Left ventricle myocardium inferior (tissue), 1 donor: ENCODE data around the gene TAF4. TPM values are rescaled to one million over a fixed set of nuclear protein-coding genes. Genes with fewer than 3 reads are reported as not detected.

ENCODE experiments used
- DNase-seq: peaks from one replicate; pipeline ENCODE4 v3.0.0-alpha.2; 2020
- H3K27ac ChIP-seq: fragments of 200-600 bp; replicated peaks from 2 replicates; pipeline ENCODE4 v1.8.0; 2021
- H3K27me3 ChIP-seq: fragments of 200-600 bp; 2 replicates; pipeline ENCODE4 v1.8.0; 2021; ENCODE audit warnings: low read depth
- H3K36me3 ChIP-seq: fragments of 200-600 bp; 2 replicates; pipeline ENCODE4 v1.8.0; 2021
- H3K4me1 ChIP-seq: fragments of 200-600 bp; 2 replicates; pipeline ENCODE4 v1.8.0; 2021
- H3K4me3 ChIP-seq: fragments of 200-600 bp; 2 replicates; pipeline ENCODE4 v1.8.0; 2021; ENCODE audit warnings: mild to moderate bottlenecking, moderate library complexity
- H3K9me3 ChIP-seq: fragments of 200-600 bp; replicated peaks from 2 replicates; pipeline ENCODE4 v1.8.0; 2021
- intact Hi-C: fragments of 100-400 bp; cut with micrococcal nuclease; formaldehyde crosslinking; loops from one replicate; pipeline ENCODE4 v1.11.0; 2022
- total RNA-seq: library from RNA; stranded (reverse); fragmentation: NEBNext Ultra II Directional; extraction: Animal tissue kit (Norgen Biotek cat#: 25700); gene quantifications from one replicate; pipeline ENCODE4 v1.2.1, GENCODE V29; 2021
- TF ChIP-seq, protein P1 (sequence below): fragments of 200-600 bp; IDR thresholded peaks from 2 replicates; pipeline ENCODE4 v1.8.0; 2021; ENCODE audit warnings: antibody characterized with exemption, mild to moderate bottlenecking, borderline replicate concordance
- donor health status: DM: no; HTN: yes; CAD: no; lungs with severe emphysema.

The TAF4 gene
- total RNA-seq, 1 donor from 2014 or later: 11.8 TPM

DNA sequence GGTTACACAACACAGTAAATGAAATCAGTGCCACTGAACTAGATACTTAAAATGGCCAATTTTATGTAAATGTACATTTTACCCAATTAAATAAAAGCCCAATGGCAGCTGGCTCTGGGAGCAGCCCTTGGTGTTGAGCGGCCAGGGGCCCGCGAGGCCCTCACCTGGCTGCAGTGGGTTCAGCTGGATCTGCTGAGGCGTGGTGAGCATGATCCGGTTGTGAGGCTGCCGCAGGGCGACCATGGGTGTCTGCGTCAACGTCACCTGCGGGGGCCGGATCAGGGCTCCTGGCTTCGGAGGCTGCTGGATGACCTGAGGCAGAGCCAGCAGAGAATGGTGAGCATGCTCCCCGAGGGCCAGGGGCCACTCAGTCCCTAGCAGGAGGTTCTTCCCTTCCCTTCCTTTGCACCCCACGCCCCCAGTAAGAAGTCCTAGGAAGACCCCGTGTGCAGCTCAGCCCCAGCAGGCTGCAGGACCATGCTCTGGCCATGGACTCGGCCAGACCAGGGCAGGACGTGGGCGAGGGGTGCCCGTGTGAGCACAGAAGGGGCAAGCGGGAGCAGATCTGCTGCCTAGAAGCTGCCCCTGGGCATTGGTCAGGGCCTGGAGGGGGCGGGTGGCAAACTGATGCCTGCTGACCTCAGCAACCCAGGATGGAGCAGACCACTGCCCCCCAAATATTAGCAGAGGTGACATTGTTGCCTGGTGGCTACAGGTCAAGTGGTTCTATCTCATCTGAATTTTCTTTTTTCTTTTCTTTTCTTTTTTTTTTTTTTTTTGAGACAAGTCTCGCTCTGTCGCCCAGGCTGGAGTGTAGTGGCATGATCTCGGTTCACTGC is 61.9 kb downstream of the TAF4 start:
- no peak for DNase-seq
- TF ChIP-seq, protein P1, sequence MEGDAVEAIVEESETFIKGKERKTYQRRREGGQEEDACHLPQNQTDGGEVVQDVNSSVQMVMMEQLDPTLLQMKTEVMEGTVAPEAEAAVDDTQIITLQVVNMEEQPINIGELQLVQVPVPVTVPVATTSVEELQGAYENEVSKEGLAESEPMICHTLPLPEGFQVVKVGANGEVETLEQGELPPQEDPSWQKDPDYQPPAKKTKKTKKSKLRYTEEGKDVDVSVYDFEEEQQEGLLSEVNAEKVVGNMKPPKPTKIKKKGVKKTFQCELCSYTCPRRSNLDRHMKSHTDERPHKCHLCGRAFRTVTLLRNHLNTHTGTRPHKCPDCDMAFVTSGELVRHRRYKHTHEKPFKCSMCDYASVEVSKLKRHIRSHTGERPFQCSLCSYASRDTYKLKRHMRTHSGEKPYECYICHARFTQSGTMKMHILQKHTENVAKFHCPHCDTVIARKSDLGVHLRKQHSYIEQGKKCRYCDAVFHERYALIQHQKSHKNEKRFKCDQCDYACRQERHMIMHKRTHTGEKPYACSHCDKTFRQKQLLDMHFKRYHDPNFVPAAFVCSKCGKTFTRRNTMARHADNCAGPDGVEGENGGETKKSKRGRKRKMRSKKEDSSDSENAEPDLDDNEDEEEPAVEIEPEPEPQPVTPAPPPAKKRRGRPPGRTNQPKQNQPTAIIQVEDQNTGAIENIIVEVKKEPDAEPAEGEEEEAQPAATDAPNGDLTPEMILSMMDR: no peak
- H3K36me3 ChIP-seq: peaks cover 97% of the 10 kb centered on the region
- intact Hi-C loops: no loop called here
- no peak overlapping the region for H3K4me3 ChIP-seq
- H3K27me3 ChIP-seq: no peaks in the 10 kb centered on the region
- no peak overlapping the region for H3K27ac ChIP-seq
- no peaks in the 10 kb centered on the region for H3K9me3 ChIP-seq
- H3K4me1 ChIP-seq: peaks cover 11% of the 10 kb centered on the region

DNA sequence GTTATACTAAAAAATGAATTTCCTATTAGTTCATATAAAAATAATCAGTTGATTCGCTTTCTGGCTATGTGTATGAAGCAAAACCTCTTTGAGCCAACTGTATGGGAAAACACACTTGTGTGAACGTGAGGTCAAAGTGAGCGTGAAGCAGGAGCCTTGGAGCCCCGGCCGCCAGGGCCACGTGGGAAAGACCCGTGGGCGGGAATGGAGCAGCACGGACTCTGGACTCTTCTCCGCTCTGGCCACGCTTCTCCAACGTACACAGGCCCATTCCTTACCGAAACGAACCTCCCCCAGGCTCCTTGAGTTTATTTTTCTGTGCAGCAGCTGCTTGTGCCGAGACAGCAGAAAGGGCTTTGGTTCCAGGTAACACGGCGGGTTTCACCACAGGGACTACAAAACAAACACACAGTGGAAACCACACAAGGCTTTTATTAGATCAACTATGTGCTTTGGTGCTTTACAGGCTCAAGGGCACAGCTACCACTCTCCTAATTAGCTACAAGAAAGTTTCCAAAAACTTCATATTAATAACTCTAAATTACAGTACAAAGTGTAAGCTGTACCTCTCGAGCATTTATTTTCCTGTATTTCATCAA is 62.7 kb downstream of the TAF4 start:
- no peak for DNase-seq

DNA sequence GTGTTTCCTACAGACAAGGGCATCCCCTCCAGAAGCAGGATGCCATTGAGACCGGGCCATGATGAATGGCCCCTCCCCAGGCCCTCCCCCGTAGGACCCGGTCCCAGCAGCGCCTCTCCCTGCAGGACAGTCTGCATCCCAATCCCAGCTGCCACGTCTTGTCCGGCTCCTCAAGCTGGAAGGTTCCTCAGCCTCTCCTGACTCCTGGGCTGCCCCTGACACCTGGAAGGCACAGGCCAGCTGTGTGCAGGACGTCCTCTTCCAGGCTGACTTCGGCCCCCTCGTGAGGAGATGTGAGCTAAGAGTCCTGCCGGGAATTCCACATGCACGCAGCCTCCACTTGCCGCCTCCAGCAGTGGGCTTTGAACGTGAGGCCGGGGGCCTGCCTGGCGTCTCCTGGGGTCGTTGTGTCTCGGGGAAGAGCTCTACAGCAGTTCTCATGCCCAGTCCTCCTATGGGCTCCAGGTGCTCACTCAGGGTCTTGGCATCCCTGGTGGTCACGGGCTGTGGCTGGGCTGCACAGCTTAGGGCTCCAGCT is 64.4 kb downstream of the TAF4 start:
- Histone ChIP-seq H3K9me3 (no peaks in the 10 kb centered on the region), H3K4me1 (peaks cover 11% of the 10 kb centered on the region), H3K27ac (no peak overlapping the region), H3K36me3 (peaks cover 98% of the 10 kb centered on the region), H3K27me3 (no peaks in the 10 kb centered on the region), H3K4me3 (no peak overlapping the region)
- DNase-seq: no peak
- intact Hi-C loops: no loop called here
- TF ChIP-seq, protein P1: no peak

More for the DNA sequence above, 62.7 kb downstream of the TAF4 start:
- intact Hi-C loops: no loop called here
- TF ChIP-seq, protein P1: no peak
- no peaks in the 10 kb centered on the region for H3K27me3 ChIP-seq
- H3K36me3 ChIP-seq: peaks cover 97% of the 10 kb centered on the region
- peaks cover 11% of the 10 kb centered on the region for H3K4me1 ChIP-seq
- H3K4me3 ChIP-seq: no peak overlapping the region
- no peak overlapping the region for H3K27ac ChIP-seq
- H3K9me3 ChIP-seq: no peaks in the 10 kb centered on the region

DNA sequence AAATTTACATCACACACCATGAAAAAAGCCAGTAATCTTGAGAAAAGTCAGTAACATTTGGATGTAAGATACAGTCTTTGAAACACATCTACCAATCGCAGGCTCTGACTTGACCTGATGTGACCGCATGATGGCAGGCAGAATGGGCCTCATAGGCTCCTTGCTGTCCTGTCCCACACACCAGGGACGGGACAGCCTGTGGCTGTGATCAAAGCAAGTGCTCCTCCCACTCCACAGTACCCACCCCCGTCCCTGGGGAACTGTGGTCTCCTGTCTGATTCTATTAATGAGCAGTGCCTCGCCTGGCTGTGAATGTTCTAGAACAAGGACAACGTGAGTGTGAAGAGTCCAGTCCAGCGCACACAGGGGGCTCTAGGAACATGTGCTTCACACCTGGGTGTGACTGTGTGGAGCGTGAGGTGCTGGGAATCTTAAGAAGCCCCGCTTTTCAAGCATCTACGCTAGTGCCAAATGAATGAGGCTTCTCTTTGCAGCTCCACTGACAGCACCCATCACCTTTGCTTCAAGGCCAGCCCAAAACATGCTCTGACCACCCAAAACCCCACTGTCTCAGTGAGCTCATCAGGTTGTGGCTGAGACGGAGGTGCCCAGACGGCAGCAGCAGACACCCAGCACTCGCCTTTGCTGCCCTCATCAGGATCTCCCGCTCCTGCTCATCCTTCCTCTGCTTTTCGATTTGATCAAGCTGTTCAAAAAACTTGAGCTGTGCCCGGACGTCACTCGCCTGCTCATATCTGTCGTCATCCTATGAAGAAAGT is 67.1 kb downstream of the TAF4 start:
- intact Hi-C loops: no loop called here
- H3K27me3 ChIP-seq: no peaks in the 10 kb centered on the region
- H3K27ac ChIP-seq: no peak overlapping the region
- no peaks in the 10 kb centered on the region for H3K4me1 ChIP-seq
- no peak for DNase-seq
- TF ChIP-seq, protein P1: no peak
- H3K4me3 ChIP-seq: no peak overlapping the region
- no peaks in the 10 kb centered on the region for H3K9me3 ChIP-seq
- H3K36me3 ChIP-seq: peaks cover 97% of the 10 kb centered on the region

DNA sequence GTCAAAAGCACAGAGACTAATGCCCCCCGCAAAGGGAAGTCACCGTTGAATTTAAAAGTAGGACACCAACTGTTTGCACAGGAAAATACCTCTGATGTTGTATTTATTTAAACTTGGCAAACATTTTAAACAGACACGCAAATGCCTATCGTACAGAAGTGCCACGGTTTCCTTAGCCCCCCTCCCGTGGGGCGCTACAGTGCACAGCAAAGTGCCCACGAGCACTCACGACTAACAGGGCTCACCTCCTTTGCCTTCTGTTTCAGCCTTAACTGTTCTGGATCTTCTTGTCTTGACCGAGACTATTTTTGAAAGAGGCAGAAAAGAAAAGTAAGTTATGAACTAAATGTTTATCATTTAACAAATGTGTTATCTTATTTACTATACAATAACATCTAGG is 67.8 kb downstream of the TAF4 start:
- TF ChIP-seq, protein P1: no peak
- Histone ChIP-seq H3K9me3 (peaks cover under 1% of the 10 kb centered on the region), H3K27ac (no peak overlapping the region), H3K36me3 (peaks cover 97% of the 10 kb centered on the region), H3K27me3 (no peaks in the 10 kb centered on the region), H3K4me1 (no peaks in the 10 kb centered on the region), H3K4me3 (no peak overlapping the region)
- intact Hi-C loops: no loop called here
- no peak for DNase-seq
